H9 (cell line): ENCODE data around the gene PLCL1. TPM values are rescaled to one million over a fixed set of nuclear protein-coding genes. Genes with fewer than 3 reads are reported as not detected.

Experiments
- DNase-seq: peaks from one replicate; pipeline ENCODE4 v3.0.0-alpha.2; 2017
- H2AFZ ChIP-seq: one replicate; pipeline ENCODE4 v1.6.1; 2013; ENCODE audit warnings: mild to moderate bottlenecking, low read length, control low read depth, moderate library complexity
- H2AK5ac ChIP-seq: 2 replicates; pipeline ENCODE4 v1.6.1; 2013; ENCODE audit warnings: low read length, control low read depth, mixed read lengths; ENCODE audit not compliant: insufficient read length
- H2BK120ac ChIP-seq: one replicate; pipeline ENCODE4 v1.6.1; 2013; ENCODE audit warnings: low read depth, mild to moderate bottlenecking, low read length, control low read depth, inconsistent platforms; ENCODE audit not compliant: poor library complexity, severe bottlenecking
- H2BK12ac ChIP-seq: 2 replicates; pipeline ENCODE4 v1.6.1; 2013; ENCODE audit warnings: low read length, control low read depth, mixed read lengths, low read depth; ENCODE audit not compliant: insufficient read length
- H2BK15ac ChIP-seq: 2 replicates; pipeline ENCODE4 v1.6.1; 2013; ENCODE audit warnings: low read depth, low read length, control low read depth
- H2BK20ac ChIP-seq: one replicate; pipeline ENCODE4 v1.6.1; 2013; ENCODE audit warnings: low read depth, mild to moderate bottlenecking, low read length, control low read depth, inconsistent platforms; ENCODE audit not compliant: poor library complexity, severe bottlenecking
- H2BK5ac ChIP-seq: 2 replicates; pipeline ENCODE4 v1.6.1; 2013; ENCODE audit warnings: low read length, control low read depth, mixed read lengths; ENCODE audit not compliant: insufficient read length
- H3K14ac ChIP-seq: 2 replicates; pipeline ENCODE4 v1.6.1; 2013; ENCODE audit warnings: low read length, control low read depth; ENCODE audit not compliant: insufficient read depth
- H3K18ac ChIP-seq: 2 replicates; pipeline ENCODE4 v1.6.1; 2013; ENCODE audit warnings: low read depth, mild to moderate bottlenecking, mixed read lengths, low read length, control low read depth; ENCODE audit not compliant: insufficient read length
- H3K23ac ChIP-seq: 2 replicates; pipeline ENCODE4 v1.6.1; 2013; ENCODE audit warnings: low read length, control low read depth, mixed read lengths, low read depth; ENCODE audit not compliant: insufficient read length
- H3K23me2 ChIP-seq: 2 replicates; pipeline ENCODE4 v1.6.1; 2013; ENCODE audit warnings: low read depth, mild to moderate bottlenecking, mixed read lengths, low read length, control low read depth; ENCODE audit not compliant: insufficient read length, poor library complexity, severe bottlenecking
- H3K27ac ChIP-seq: 2 replicates; pipeline ENCODE4 v1.5.1; 2013; ENCODE audit warnings: low read length, control low read depth, mixed read lengths, low read depth; ENCODE audit not compliant: insufficient read length
- H3K27me3 ChIP-seq: 2 replicates; pipeline ENCODE4 v1.6.1; 2013; ENCODE audit warnings: low read length, control low read depth, inconsistent platforms; ENCODE audit not compliant: insufficient read depth
- H3K4ac ChIP-seq: 2 replicates; pipeline ENCODE4 v1.6.1; 2013; ENCODE audit warnings: low read depth, mild to moderate bottlenecking, control low read depth, inconsistent platforms, low read length, moderate library complexity
- H3K4me1 ChIP-seq: 2 replicates; pipeline ENCODE4 v1.6.1; 2013; ENCODE audit warnings: low read length, control low read depth, inconsistent platforms; ENCODE audit not compliant: insufficient read depth
- H3K4me2 ChIP-seq: 2 replicates; pipeline ENCODE4 v1.6.1; 2013; ENCODE audit warnings: low read length, control low read depth, mixed read lengths; ENCODE audit not compliant: insufficient read length, insufficient read depth
- H3K56ac ChIP-seq: 2 replicates; pipeline ENCODE4 v1.6.1; 2013; ENCODE audit warnings: low read depth, mild to moderate bottlenecking, mixed read lengths, low read length, control low read depth; ENCODE audit not compliant: insufficient read length
- H3K79me1 ChIP-seq: 2 replicates; pipeline ENCODE4 v1.6.1; 2013; ENCODE audit warnings: low read depth, mild to moderate bottlenecking, moderate library complexity, low read length, control low read depth, inconsistent platforms; ENCODE audit not compliant: insufficient read depth, poor library complexity, severe bottlenecking
- H3K79me2 ChIP-seq: 2 replicates; pipeline ENCODE4 v1.6.1; 2013; ENCODE audit warnings: low read length, control low read depth, inconsistent platforms; ENCODE audit not compliant: insufficient read depth
- H3K9ac ChIP-seq: 2 replicates; pipeline ENCODE4 v1.6.1; 2013; ENCODE audit warnings: low read length, control low read depth, mixed read lengths; ENCODE audit not compliant: insufficient read length; ENCODE audit errors: extremely low read depth
- H3K9me3 ChIP-seq: one replicate; pipeline ENCODE4 v1.6.1; 2013; ENCODE audit warnings: low read depth, low read length, inconsistent platforms; ENCODE audit not compliant: control insufficient read depth
- H3T11ph ChIP-seq: one replicate; pipeline ENCODE4 v1.6.1; 2013; ENCODE audit warnings: mild to moderate bottlenecking, low read length, control low read depth, inconsistent platforms
- H4K20me1 ChIP-seq: one replicate; pipeline ENCODE4 v1.6.1; 2013; ENCODE audit not compliant: control insufficient read depth, insufficient read length, insufficient read depth
- H4K5ac ChIP-seq: 2 replicates; pipeline ENCODE4 v1.6.1; 2013; ENCODE audit warnings: low read depth, mild to moderate bottlenecking, mixed read lengths, low read length, control low read depth; ENCODE audit not compliant: insufficient read length
- H4K8ac ChIP-seq: replicated peaks from 2 replicates; pipeline ENCODE4 v1.6.1; 2013; ENCODE audit warnings: low read length, control low read depth, mixed read lengths, low read depth; ENCODE audit not compliant: insufficient read length
- H4K91ac ChIP-seq: 2 replicates; pipeline ENCODE4 v1.6.1; 2013; ENCODE audit warnings: low read depth, mild to moderate bottlenecking, moderate library complexity, mixed read lengths, low read length, control low read depth; ENCODE audit not compliant: insufficient read length
- H3K27ac Mint-ChIP-seq, 3 experiments: 2 replicates in 2 of 3; 3 replicates in 1 of 3; pipeline ENCODE4 v1.8.0; 2020 to 2021; ENCODE audit warnings: mixed read lengths in 3 of 3, mild to moderate bottlenecking in 1 of 3, moderate library complexity in 1 of 3
- H3K27me3 Mint-ChIP-seq: 2 replicates; pipeline ENCODE4 v1.8.0; 2021; ENCODE audit warnings: low read depth, mild to moderate bottlenecking, moderate library complexity, mixed read lengths
- H3K36me3 Mint-ChIP-seq, 3 experiments: 2 replicates in 2 of 3; 3 replicates in 1 of 3; pipeline ENCODE4 v1.8.0; 2020 to 2021; ENCODE audit warnings: low read depth in 3 of 3, mixed read lengths in 3 of 3; ENCODE audit not compliant: insufficient read depth in 1 of 3
- H3K4me1 Mint-ChIP-seq, 2 experiments: 2 replicates each; pipeline ENCODE4 v1.8.0; 2020; ENCODE audit warnings: mixed read lengths in 2 of 2
- H3K4me3 Mint-ChIP-seq, 2 experiments: 2 replicates in 1 of 2; 3 replicates in 1 of 2; pipeline ENCODE4 v1.8.0; 2020 to 2021; ENCODE audit warnings: mild to moderate bottlenecking in 2 of 2, mixed read lengths in 2 of 2, moderate library complexity in 1 of 2
- H3K9me3 Mint-ChIP-seq, 2 experiments: 2 replicates in 1 of 2; 3 replicates in 1 of 2; pipeline ENCODE4 v1.8.0; 2020; ENCODE audit warnings: mild to moderate bottlenecking in 2 of 2, mixed read lengths in 2 of 2, moderate library complexity in 1 of 2
- WGBS: extraction: QIAGEN DNeasy Blood & Tissue Kit; methylation state at CpG from one replicate; pipeline ENCODE4 v1.1.7; 2013; ENCODE audit warnings: missing lambda C conversion rate, low lambda C conversion rate, mixed read lengths; ENCODE audit not compliant: insufficient read length; ENCODE audit errors: extremely low coverage; 5-methylcytosine and 5-hydroxymethylcytosine counted together
- total RNA-seq: library from RNA; stranded (reverse); gene quantifications from 2 replicates; pipeline ENCODE4 v1.2.1, GENCODE V29; 2021
- TF ChIP-seq, protein P1 (sequence below): fragments of 200-600 bp; sonication (generic); conservative IDR thresholded peaks from 3 replicates; pipeline ENCODE4 v1.8.0; 2021; ENCODE audit warnings: antibody characterized with exemption, mild to moderate bottlenecking

PLCL1 gene
- total RNA-seq, 1 experiment from 2014 or later: 0.04 TPM

DNA sequence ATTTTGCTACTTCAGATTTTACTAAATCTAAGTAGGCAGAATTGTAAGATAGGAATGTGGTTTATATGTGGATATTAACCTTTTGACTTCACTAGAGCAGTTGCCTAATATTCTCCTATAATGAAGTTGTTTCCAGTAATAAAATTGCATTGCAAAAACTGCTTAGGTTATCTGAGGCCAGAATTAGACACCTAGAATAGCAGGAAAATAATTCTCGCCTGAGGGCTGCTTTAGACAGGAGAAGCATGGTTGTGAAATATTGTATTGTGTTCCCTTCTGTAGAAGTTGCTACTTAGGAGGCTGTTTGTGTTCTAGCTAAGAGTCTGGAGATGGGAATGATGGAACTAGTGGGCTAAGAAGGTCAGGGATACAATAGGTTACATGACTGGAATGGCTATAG, 146.3 kb downstream of the PLCL1 start:
- Mint-ChIP-seq H3K9me3 (no peaks in the 10 kb centered on the region; a peak in 1 of 5 replicates), H3K4me3 (no peak overlapping the region), H3K27ac (no peak overlapping the region), H3K4me1 (peaks cover 31 to 33% of the 10 kb centered on the region in 2 experiments), H3K27me3 (no peaks in the 10 kb centered on the region), H3K36me3 (no peaks in the 10 kb centered on the region)
- Histone ChIP-seq H3K4me1 (no peaks in the 10 kb centered on the region; the same call in 1 of the 2 replicates), H2AK5ac (no peak overlapping the region), H4K20me1 (no peaks in the 10 kb centered on the region), H3K9me3 (no peaks in the 10 kb centered on the region), H3K4me2 (no peak overlapping the region), H3K23me2 (no peaks in the 10 kb centered on the region), H2BK120ac (no peak overlapping the region), H2BK20ac (no peak overlapping the region), H4K5ac (no peak overlapping the region), H3K4ac (no peak overlapping the region), H3K79me1 (no peaks in the 10 kb centered on the region), H3K27ac (no peak overlapping the region), H3K56ac (no peak overlapping the region), H3K27me3 (no peaks in the 10 kb centered on the region), H2AFZ (no peak overlapping the region), H2BK5ac (no peak overlapping the region), H3K14ac (no peak overlapping the region), H2BK15ac (no peak overlapping the region), H3K23ac (no peak overlapping the region), H4K8ac (no peak overlapping the region), H3K18ac (no peak overlapping the region), H3K9ac (no peak overlapping the region), H2BK12ac (no peak overlapping the region), H3T11ph (no peak overlapping the region), H4K91ac (no peak overlapping the region), H3K79me2 (no peaks in the 10 kb centered on the region)
- no peak for DNase-seq
- TF ChIP-seq, protein P1, sequence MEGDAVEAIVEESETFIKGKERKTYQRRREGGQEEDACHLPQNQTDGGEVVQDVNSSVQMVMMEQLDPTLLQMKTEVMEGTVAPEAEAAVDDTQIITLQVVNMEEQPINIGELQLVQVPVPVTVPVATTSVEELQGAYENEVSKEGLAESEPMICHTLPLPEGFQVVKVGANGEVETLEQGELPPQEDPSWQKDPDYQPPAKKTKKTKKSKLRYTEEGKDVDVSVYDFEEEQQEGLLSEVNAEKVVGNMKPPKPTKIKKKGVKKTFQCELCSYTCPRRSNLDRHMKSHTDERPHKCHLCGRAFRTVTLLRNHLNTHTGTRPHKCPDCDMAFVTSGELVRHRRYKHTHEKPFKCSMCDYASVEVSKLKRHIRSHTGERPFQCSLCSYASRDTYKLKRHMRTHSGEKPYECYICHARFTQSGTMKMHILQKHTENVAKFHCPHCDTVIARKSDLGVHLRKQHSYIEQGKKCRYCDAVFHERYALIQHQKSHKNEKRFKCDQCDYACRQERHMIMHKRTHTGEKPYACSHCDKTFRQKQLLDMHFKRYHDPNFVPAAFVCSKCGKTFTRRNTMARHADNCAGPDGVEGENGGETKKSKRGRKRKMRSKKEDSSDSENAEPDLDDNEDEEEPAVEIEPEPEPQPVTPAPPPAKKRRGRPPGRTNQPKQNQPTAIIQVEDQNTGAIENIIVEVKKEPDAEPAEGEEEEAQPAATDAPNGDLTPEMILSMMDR: no peak
- WGBS: no CpG with 5 or more reads among the region's 1 CpG
